Activated CD8-positive, alpha-beta memory T cell treated with anti-CD3 and anti-CD28 coated beads for 1 hour (primary cell): ENCODE data around the gene MAPK11.
A peak's percentile ranks its signal among the peaks of the same experiment; 100 is the strongest.

Source experiments
- DNase-seq, 2 donors: peaks; one replicate each; pipeline ENCODE4 v3.0.0-alpha.2; 2020; ENCODE audit warnings: low read depth in 1 of 2; ENCODE audit errors: extremely low read depth in 1 of 2

Gene MAPK11

DNA sequence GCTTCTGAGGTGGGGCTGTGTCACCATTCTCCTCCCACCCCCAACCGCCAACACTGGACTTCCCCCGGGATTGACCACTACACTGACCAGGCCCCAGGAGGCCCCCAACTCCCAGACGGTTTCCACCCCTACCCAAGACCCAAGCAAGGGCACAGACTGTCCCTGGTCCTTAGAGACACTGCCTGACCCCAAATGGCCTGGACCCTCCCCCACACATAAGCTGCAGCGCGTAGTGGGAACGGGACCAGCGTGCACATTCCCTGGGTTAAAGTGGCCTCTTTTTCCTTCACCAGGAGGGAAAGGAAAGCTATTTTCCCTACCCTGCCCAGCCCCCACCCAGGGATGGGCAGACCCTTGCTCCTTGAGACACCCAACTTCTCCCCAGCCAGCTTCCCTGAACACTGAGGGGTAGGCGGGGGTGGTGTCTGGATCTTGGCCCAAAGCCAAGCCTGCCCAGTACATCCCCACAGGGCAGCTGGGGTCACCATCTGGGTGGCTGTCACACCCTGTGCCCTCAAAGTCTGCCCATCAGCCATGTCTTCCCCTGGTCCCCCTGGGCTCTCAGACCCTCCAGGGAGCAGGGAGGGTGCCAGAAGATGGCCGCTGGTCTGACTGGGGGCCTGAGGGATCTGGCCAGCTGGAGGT, 7.1 kb downstream of the MAPK11 start:
- no peak for DNase-seq

DNA sequence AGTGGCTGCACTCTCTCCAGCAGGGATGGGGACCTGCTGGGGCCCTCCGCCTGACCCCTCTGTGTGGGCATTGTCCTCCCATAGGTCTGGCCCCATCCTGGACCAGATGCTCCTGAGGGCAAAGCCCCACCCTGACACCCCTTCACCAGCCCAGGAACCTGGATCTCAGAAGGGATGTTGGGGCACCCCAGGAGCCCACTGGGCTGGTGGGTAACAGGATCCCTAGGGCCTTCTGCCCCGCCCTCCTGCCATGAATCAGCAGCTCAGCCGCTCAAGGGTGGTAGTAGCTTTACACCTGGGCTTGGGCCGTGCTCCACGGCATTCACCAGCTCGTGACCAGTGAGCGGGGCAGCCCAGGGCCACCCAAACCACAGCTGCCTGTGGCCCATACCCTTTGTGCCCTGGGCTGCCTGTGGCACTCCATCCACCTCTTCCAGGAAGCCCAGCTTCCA, 7.7 kb downstream of the MAPK11 start:
- no peak for DNase-seq

DNA sequence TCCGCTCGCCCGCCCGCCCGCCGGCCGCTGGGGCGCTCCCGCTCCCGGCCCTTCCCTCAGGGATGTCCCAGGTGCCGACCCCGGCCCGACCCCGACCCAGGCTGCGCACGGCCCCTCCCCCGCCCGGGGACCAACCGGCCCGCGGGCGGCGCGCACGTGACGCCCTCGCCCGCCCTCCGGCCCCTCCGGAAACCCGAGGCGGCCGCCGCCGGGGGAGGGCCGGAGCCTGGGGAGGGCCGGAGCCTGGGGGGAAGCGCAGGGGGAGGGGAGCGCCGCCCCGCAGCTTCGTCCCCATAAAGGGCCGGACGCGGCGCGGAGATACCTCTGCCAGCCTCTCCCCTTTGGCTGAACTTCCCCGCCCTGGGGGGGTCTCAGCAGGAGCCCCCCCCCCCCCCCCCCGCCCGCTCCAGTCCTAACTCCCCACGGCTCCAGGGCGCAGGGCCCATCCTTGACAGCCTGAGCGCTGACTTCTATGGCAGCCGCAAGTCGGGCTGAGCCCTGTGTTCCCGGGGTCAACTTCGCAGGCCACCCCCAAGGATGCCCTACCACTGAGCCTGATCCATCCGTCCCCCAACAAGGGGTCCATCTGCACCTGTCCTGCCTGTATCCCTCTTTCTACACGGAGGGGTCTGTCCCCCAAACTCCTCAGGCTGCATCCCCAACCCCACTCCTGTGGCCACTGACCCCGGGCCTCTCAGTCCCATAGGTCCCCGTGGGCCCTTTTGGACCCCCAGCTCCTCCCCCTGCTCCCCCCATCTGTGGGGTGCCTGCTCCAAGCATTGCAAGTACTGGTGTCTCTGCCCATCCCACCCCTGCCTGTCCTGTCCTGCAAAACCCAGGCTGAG, 8.3 kb downstream of the MAPK11 start, which contains the start of gene MAPK12:
MAPK12 (minus strand) TSS at position 69 of the 845 bp plus-strand sequence. CDS start 174 bp downstream, outside the sequence.
- DNase-seq: no peak

DNA sequence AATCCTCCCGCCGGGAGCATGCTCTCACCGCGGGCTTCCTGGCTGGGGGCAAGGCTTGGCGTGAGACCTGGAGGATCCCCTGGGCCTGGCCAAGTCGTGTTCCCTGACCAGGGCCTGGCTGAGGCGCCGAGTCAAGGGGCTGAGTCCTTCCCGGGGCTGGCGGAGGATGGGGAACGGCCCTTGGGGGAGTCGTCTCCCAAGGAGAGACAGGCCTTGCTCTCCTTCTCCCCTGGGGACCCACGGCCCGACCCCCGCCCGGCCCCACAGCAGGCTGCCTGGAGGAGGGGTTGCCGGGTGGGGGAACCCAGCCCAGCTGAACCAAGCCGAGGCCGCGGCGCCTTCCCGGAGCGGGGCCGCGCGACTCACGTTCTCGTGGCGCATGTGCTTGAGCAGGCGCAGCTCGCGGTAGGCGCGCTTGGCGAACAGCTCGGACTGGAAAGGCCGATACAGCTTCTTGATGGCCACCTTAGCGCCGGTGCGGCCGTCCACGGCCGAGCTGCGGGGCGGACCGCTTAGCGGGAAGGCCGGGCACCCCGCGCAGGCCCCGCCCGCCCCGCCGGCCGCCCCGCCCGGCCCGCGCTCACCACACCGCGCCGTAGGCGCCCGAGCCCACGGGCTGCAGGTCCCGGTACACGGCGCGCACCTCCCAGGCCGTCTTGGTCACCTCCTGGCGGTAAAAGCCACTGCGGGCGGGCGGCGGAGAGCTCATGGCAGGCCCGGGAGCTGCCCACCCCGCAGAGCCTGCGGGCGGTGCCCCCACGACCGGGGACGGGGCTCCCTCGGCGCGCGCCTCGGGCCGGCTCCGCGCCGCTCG, 9.2 kb downstream of the MAPK11 start:
- no peak for DNase-seq

DNA sequence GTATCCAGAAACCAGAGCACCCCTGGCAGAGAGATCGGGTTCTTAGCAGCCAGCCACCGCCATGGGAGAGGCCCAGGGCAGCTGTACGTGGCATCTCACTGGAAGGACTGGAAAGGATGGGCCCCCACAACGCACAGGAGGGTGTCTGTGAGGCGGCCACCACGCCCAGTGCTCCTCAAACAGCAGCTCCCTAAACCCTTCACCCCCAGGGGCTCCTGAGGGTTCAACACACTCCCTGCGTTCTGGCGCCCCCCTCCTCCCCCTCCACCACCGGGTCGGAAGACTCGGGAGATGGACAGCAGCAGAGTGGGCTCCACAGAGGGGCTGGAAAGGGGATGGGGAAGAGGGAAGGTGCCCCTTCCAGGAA, 9.8 kb downstream of the MAPK11 start:
- DNase-seq: no peak

DNA sequence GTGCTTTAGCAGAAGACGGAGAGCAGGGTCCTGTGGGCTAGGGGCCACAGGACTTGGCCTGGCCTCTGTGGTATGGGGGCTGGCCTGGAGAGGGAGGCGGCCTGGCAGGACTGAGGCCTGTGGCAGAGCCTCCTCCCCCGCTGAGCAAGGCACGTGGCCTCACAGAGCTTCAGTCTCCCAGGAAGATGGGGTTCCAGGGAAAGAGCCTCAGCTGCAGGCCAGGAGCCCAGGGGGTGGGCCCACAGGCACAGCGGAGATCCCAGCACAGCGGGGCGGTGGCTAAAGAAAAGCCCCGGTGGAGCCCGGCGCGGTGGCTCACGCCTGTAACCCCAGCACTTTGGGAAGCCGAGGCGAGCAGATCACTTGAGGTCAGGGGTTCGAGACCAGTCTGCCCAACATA, 10.9 kb downstream of the MAPK11 start:
- no peak for DNase-seq

DNA sequence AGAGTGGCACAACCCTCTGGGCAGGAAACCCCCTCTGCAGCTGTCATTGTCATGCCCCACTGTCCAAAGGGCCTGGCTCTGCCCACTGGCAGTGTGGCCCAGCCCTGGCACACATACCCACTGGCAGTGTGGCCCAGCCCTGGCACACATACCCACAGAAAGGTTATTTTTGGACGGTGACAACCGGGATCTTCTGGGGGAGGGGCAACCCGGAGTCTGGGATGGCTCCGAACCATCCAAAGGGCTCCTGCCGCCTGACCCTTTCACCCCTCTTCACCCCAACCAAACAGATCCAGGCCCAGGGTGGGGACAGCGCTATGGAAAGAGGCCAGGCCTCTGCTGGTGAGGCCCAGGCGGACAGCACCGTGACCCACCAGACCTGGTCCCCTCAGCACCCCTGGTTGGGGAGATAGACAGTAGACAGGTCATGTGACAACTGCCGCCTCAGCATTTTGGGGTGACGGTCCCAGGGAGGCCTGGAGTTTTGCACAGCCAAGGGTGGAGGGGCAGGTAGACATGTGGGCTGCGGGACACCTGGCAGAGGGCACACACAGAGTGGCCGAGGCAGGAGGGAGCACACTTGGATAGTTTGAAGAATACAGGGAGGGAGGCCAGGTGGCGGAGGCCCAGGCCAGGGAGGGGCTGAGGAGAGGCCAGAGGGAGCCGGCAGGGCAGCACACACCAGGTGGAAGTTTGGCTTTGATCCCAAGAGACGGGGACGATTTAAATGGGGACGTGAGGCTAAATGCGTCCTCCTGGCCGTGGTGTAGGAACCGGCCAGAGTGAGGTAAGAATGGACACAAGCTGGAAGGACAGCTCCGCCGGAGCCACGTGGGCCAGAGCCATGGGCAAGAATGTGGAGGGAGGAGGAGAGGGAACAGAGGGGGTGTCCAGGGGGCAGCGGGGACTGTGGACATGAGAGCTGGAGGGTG, 11.6 kb downstream of the MAPK11 start:
- DNase-seq: no peak

DNA sequence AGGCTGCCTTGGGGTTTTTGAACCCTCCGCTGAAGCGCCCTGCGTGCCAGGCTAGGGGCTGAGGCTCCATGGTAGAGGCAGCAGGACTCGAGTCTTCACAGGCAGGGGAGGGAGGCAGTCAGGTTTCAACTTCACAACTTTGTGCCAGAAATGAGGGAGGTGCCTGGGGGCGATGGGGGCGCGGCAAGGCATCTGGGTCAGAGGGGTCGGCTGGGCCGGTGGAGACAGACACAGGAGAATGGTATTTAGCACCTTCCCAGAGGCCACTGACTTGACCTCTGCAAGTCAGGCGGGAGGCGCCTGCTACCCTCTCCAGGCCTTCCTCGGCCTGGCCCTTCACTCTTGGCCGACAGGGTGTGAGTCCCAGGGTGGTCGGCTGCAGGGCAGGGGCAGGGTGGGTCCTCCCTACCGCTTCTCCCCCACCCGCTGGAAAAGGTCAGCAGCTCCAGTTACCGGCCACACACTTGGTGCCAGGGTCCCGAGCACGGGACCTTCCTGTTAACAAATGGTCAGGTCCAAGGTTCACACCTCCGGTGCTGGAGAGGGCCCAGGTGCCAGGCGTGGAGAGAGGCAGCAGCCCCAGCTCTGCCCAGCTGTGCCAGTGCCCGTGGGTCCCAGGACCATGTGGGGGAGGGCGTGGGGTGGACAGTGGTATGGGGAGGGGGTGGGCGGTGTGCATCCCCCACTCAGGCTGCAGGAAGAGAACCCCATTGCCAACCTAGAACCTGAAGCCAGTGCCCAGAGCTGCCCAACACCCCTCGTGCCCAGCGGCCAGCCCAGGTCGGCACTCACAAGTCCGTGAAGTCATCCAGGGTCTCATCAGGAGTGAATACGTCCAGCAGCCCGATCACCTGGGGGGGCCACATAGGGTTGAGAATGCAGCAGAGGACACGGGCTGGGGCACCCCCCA, 12.5 kb downstream of the MAPK11 start:
- DNase-seq: no peak

DNA sequence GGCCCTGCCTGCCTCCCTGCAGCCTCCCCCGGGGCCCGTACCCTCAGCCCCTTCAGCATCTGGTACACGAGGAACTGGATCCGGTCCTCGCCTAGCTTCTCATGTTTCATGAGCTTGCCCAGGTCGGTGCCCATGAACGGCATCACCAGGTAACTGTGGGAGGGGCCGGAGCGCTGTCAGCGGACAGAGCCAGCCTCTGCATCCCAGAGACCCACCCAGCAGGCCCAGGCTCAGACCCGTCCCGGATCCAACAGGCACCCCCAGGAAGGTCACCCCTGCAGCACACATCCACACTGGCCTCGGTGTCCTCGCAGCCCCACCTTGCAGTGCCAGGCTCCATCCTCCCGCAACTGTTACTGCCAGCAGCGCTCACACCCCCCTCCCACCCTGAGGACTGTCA, 13.1 kb downstream of the MAPK11 start:
- no peak for DNase-seq

DNA sequence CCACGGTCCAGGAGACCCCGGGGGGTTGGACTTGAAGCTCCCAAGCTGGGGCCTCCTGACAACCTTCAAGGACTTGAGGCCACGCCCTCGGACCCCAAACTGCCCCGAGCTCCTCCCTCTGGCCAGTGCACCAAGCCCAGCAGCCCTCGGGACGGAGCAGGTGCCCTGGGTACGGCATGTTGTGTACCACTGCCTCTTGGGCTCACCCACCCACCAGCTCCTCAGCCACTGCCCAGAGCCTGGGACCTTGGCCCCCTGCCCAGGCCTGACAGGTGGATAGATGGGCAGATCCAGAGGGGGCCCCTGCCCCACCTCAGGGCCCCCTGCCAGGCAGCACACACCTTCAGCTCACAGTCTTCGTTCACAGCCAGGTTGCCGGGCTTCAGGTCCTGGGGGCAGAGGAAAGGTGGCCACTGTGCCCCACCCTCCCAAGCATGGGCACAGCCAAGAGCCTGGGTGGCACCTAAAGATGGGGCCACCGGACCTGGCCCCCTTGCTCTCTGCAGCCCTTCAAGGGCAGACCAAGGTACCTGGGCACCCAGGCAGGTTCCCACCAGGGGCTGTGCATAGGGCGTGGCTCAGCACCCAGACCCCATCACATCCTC, 13.8 kb downstream of the MAPK11 start:
- no peak for DNase-seq

DNA sequence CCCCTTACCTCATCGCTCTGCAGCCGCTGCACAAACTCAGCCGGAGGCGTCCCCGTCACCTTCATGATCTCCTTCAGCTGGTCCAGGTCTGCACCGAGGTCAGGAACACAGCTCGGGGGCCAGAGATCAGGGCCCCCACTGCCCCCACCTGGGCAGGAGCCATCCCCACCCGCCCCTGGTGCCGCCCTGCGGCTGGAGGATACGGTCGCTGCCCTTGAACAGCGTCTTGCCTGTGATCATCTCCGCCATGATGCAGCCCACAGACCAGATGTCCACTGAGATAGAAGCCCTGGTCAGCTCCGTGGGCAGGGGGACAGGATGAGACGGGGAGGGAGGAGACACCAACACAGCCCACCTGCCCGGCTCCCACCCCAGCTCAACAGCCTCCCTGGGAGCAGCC, 14.6 kb downstream of the MAPK11 start:
- no peak for DNase-seq

DNA sequence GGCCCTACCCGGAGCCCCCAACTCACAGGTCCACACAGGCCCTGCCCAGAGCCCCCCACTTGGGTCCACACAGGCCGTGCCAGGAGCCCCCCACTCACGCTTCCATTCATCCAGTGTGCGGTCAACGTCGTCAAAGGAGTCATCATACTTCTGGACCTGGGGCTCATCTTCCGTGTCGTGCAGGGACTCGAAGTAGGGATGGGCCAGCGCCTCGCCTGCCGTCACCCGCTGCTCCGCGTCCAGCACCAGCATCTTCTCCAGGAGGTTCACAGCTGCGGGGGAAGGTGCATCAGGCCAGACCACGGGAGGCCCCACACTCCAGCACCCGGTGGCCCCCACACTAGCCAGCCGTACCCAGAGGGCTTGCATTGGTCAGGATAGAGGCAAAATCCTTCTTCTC, 15.1 kb downstream of the MAPK11 start:
- DNase-seq: no peak

DNA sequence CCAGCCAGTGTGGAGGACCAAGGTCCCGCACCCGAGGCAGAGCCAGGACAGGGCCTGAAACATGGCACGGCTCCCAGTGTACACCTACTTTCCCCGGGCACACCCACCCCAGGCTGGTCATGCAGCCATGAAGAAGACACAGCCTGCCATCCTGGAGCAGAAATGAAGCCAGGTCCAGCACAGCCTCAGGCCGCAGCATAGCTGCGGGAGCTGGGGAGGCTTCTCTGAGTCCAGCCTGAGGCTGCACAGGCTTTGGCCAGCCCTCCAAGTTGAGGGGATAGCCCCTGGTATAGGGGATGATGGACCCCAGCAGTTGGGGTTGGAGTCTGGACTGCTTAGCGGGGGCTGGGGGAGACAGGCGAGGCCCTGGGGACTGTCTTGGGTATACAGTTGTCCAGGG, 16.2 kb downstream of the MAPK11 start:
- no peak for DNase-seq

DNA sequence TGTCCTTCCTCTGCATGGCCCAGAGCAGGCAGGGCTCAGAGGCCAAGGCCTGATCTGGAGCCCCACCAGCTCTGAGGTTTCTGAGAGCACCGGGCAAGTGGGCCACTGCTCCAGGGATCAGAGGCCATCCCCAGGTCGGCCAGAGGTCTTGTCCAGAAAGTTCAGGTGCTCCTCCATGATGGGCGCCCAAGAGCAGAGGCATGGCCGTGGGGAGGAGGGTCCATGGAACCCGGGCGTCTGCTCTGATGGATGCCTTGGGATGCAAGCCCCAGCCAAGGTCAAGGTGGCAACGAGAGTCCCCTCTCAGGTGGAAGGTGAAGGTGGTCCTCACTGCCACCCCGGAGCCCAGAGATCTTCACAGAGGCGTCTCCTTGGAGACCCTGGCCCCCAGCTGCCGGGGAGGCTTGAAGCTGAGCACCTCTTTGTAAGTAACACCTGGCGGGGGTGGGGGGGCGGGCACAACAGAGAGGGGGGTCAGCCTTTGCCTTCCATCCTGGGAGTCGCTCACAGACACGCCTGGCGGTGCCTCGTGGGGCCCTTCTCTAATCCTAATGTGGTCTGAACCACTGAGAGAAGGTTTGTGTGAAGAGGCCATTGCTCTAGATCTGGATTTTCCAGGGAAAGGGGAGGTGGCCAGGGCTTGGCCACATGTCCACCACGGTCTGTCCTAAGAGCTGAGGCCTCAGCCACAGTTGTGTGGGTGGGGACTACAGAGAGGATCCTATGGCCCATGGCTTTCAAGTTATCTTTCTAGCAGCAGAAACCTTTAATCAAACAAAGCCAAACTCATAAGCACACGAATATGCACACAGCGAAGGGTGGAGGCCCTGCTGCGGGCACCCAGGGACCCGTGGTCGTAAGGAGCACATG, 16.9 kb downstream of the MAPK11 start:
- DNase-seq: no peak

DNA sequence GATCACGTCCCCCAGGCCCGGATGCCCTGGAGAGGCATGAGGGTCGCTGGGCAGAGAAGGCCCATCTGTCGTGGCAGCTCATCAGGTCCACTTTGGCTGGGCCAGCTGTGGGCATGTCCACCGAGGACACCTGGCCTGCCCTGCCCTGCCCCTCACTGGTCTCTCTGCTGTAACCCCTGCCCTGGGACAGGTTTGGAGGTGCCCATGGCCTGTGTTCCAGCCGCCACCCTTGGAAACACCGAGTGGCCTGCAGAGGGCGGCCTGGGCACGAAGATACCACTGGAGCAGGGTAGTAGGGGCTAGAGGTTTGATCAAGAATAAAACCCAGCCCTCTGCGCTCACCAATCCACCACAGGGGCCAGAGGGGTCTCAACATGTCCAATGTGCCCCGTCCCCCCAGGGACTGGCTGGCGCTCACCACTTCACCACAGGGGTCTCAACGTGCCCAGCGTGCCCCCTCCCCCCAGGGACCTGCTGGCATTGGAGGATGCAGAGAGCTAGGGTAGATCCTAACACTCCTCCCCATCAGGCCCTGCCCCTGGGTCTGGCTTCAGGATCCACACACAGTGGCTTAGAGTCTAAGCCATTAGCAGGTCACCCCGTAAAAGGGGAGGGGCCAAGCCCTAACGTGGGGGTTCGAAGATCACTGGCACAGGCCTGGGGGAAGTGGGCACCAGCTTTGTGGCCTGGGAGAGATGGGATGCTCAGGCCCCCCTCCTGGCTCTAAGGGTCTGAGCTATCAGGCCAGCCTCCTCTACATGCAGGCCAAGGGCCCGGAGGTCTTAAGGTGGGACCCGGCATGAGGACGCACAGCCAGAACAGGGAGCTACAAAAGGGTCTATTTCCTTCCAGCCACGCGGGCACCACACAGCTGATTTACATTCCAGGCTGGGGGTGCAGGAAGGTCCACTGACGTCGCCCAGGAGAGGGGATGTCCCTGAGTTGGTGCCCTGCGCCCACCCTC, 17.8 kb downstream of the MAPK11 start:
- peak in 1 of 2 donors; percentile 62 for DNase-seq

DNA sequence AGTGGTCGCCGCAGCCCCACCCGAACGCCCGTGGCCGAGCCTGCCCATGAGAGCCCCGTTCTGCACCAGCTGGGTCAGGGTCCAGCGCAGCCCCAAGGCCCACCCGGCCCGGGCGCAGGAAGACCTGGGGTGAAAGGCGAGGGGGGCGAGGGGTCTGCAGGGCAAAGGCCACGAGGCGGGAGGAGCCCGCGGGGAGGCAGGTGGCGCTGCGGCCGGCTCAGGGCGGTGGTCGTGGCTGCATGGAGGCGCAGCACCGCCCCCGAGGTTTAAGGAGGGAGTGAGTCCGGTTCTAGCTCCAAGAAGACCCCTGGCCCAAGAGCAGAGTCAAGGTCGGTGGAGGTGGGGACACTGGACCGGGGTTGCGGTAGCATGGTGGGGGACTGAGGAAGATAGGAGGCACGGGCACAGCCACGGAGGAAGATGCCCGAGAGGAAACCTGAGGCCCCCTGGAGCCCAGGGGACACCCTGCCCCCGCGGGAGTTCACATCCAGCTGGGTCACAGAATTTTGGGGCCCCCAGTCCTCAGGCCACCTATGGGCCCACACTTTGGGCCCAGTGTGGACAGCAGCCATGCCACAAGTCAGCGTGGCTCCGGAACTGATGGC, 18.6 kb downstream of the MAPK11 start:
- no peak for DNase-seq
